ENCODE results near the gene TRAF7. TPM values are rescaled to one million over a fixed set of nuclear protein-coding genes. Genes with fewer than 3 reads are reported as not detected.

TRAF7 gene
- total and polyA plus RNA-seq, 2 of the 13 experiments (the other 11 are each of a cell fraction or from before 2014, with no cell fraction given), result 47.9 to 65.6 TPM

DNA sequence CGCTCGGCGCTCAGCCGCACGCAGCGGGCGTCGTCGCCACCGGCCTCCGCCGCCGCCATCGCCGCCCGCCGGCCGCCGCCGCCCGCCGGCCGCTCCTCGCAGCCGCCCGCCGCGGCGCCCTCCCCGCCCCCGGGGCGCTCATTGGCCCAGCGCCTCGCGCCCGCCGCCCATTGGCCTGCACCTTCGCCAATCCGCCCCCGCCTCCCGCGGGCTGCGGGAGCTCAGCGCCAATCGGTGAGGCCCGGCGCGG lies 59.1 kb downstream of the TRAF7 start, which contains the start of gene PGP:
PGP (minus strand) TSS at position 122 of the 250 bp plus-strand sequence; CDS start at position 59, 63 bp downstream.
- H3K9me3 ChIP-seq (ENCODE audit: low read length), result no peaks in the 10 kb centered on the region
- intact Hi-C loops (cut with micrococcal nuclease; ENCODE audit: unreplicated experiment) (no loop called here), in situ Hi-C loops (cut with HindIII; ENCODE audit: extremely low pct_ligation_motif_present, low pct_unique_long_range_greater_than_20kb) (no loop called here)

DNA sequence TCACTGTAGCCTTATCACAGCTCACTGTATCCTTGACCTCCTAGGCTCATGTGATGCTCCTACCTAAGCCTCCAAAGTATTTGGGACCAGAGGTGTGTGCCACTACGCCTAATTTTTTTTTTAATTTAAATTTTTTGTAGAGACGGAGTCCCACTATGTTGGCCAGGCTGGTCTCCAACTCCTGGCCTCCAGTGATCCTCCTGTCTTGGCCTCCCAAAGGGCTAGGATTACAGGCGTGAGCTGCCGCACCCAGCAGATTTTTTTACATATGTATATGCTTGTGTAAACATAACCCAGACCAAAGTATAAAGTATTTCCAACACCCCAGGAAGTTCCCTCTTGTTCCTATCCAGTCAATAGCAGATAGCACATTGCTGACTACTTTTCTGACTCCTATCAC lies 60.7 kb downstream of the TRAF7 start:
- Histone ChIP-seq H4K20me1 (ENCODE audit: insufficient read depth, low read length) (0 out of 2 replicates have a peak, but pooled peaks cover 3% of the 10 kb centered on the region), H3K4me3 (replicated peaks in 1 of 3; ENCODE audit: insufficient read depth in 1 of 3, low read depth in 2 of 3, low read length in 3 of 3) (no peak overlapping the region), H3K36me3 (replicated peaks in 1 of 2; ENCODE audit: control insufficient read depth in 1 of 2, insufficient read depth in 2 of 2, low read length in 2 of 2) (peaks cover 2 to 7% of the 10 kb centered on the region in 2 experiments; a peak in 2 of 5 replicates), H3K4me1 (ENCODE audit: insufficient read depth, low read length) (peaks cover 63% of the 10 kb centered on the region), H3K9ac (ENCODE audit: insufficient read depth, low read depth, low read length) (no peak overlapping the region), H3K27me3 (ENCODE audit: control insufficient read depth in 1 of 2, insufficient read depth in 2 of 2, low read length in 2 of 2) (no peaks in the 10 kb centered on the region; a peak in 1 of 5 replicates), H2AFZ (ENCODE audit: low read length) (no peak overlapping the region), H3K9me3 (ENCODE audit: low read length) (no peaks in the 10 kb centered on the region), H3K27ac (ENCODE audit: extremely low read length, insufficient read depth, low read length) (no peak overlapping the region), H3K4me2 (ENCODE audit: low read depth, low read length) (0 out of 2 replicates have a peak overlapping the region, but pooled peaks have one; percentile 2), H3K79me2 (ENCODE audit: insufficient read depth, low read length) (peaks cover 20% of the 10 kb centered on the region)
- in situ Hi-C loops (cut with HindIII; ENCODE audit: extremely low pct_ligation_motif_present, low pct_unique_long_range_greater_than_20kb), result no loop called here
- 91% methylated on average over 4 of the region's 4 CpGs for WGBS (ENCODE audit: low lambda C conversion rate)
- ChIA-PET CTCF (ENCODE audit: low intra/inter-chr PET ratio, low total read pairs) (no interaction called here), POLR2A (interaction anchor here (0.6 to 3.0 kb wide), 5 partner anchors 9 to 35 kb away, joined by 3 to 26 read pairs (median 4); partner anchors contain the start of gene ECI1)
- BruUV-seq (replicated peaks), result no TSS peak
- no peak for FAIRE-seq
- no peak for TF ChIP-seq ZNF430 (CRISPR knock-in tag; IDR thresholded peaks at IDR 0.05)
- no peak for TF ChIP-seq KLF6 (CRISPR knock-in tag; IDR thresholded peaks at IDR 0.05)
- peak; percentile 98 for TF ChIP-seq ZNF770 (CRISPR knock-in tag; IDR thresholded peaks at IDR 0.05)
- TF ChIP-seq ELF4 (CRISPR knock-in tag; IDR thresholded peaks at IDR 0.05; ENCODE audit: borderline replicate concordance), result no peak
- TF ChIP-seq ZNF121 (CRISPR knock-in tag; IDR thresholded peaks at IDR 0.05), result peak; percentile 16; the same call in 1 of the 2 replicates
- no peak for ATAC-seq
- intact Hi-C loops (cut with micrococcal nuclease; ENCODE audit: unreplicated experiment), result no loop called here
- DNase-seq (ENCODE audit: low spot score), result no peak

More for the DNA sequence above, 59.1 kb downstream of the TRAF7 start, which contains the start of gene PGP:
- H3K4me2 ChIP-seq (ENCODE audit: low read depth, low read length), result peak within 1 kb of the TSS; percentile 95
- H3K79me2 ChIP-seq (ENCODE audit: insufficient read depth, low read length), result peaks cover 20% of the 10 kb centered on the region
- H3K9ac ChIP-seq (ENCODE audit: insufficient read depth, low read depth, low read length), result peak within 1 kb of the TSS; percentile 95
- peaks cover 64% of the 10 kb centered on the region for H3K4me1 ChIP-seq (ENCODE audit: insufficient read depth, low read length)
- ATAC-seq, result peak; percentile 78; the same call in 2 of the 3 replicates
- no peaks in the 10 kb centered on the region; a peak in 1 of 5 replicates for H3K27me3 ChIP-seq (ENCODE audit: control insufficient read depth in 1 of 2, insufficient read depth in 2 of 2, low read length in 2 of 2)
- peak within 1 kb of the TSS; percentile 63 to 89 (median 78) for H3K4me3 ChIP-seq (replicated peaks in 1 of 3; ENCODE audit: insufficient read depth in 1 of 3, low read depth in 2 of 3, low read length in 3 of 3)
- peaks cover 2 to 7% of the 10 kb centered on the region in 2 experiments; a peak in 2 of 5 replicates for H3K36me3 ChIP-seq (replicated peaks in 1 of 2; ENCODE audit: control insufficient read depth in 1 of 2, insufficient read depth in 2 of 2, low read length in 2 of 2)
- H3K27ac ChIP-seq (ENCODE audit: extremely low read length, insufficient read depth, low read length), result peak within 1 kb of the TSS; percentile 92
- BruUV-seq (replicated peaks), result no TSS peak
- ChIA-PET POLR2A (interaction anchor here (0.5 to 3.0 kb wide), 16 partner anchors 9 to 374 kb away, joined by 3 to 26 read pairs (median 4); partner anchors contain the start of genes ATP6V0C, E4F1, ECI1 and MLST8), CTCF (ENCODE audit: low intra/inter-chr PET ratio, low total read pairs) (no interaction called here)
- TF ChIP-seq PCBP1 (IDR thresholded peaks at IDR 0.05; ENCODE audit: borderline replicate concordance, low read depth, low read length) (peak; percentile 81; the same call in 1 of the 2 replicates), POLR2A (IDR thresholded peaks at IDR 0.05; ENCODE audit: insufficient read depth in 1 of 2, low read depth in 2 of 2, low read length in 2 of 2) (peak in 1 of 2 experiments; percentile 37; a peak in 1 of 4 replicates), ZNF652 (CRISPR knock-in tag; IDR thresholded peaks at IDR 0.05; ENCODE audit: borderline replicate concordance, low read depth) (no peak), SRSF1 (optimal IDR thresholded peaks at IDR 0.05; ENCODE audit: low read depth, low read length) (no peak)
- no peak for DNase-seq (ENCODE audit: low spot score)
- no peak within 1 kb of the TSS for H2AFZ ChIP-seq (ENCODE audit: low read length)
- WGBS (ENCODE audit: low lambda C conversion rate), result 0% methylated on average over 3 of the region's 48 CpGs
- H4K20me1 ChIP-seq (ENCODE audit: insufficient read depth, low read length), result 0 out of 2 replicates have a peak, but pooled peaks cover 3% of the 10 kb centered on the region
- no peak for FAIRE-seq
